ENCODE data around the gene ENTPD1. TPM values are rescaled to one million over a fixed set of nuclear protein-coding genes. Genes with fewer than 3 reads are reported as not detected.

ENTPD1 gene
- total RNA-seq, 1 experiment from 2014 or later, result 0.37 TPM

GRCh38 chr10:95787447-95787846, 31.5 kb downstream of the ENTPD1 start:
- H3K79me2 ChIP-seq (ENCODE audit: insufficient read depth, low read length), result no peaks in the 10 kb centered on the region
- H3K9ac ChIP-seq (ENCODE audit: low read length), result no peak overlapping the region
- H3K27ac ChIP-seq (ENCODE audit: low read depth, low read length), result no peak overlapping the region
- intact Hi-C loops (cut with micrococcal nuclease), result no loop called here
- H3K27me3 ChIP-seq (ENCODE audit: insufficient read depth, low read length), result no peaks in the 10 kb centered on the region
- no peak for ATAC-seq
- no peaks in the 10 kb centered on the region for H3K36me3 ChIP-seq (ENCODE audit: control insufficient read depth in 1 of 2, insufficient read depth in 2 of 2, low read length in 2 of 2)
- H3K4me2 ChIP-seq (ENCODE audit: low read length), result no peak overlapping the region
- POLR2A ChIA-PET, result no interaction called here
- H3K4me1 ChIP-seq (ENCODE audit: control insufficient read depth in 1 of 2, insufficient read depth in 2 of 2, low read length in 2 of 2), result no peaks in the 10 kb centered on the region
- H3K9me2 ChIP-seq (ENCODE audit: insufficient read depth), result no peaks in the 10 kb centered on the region
- no TSS peak for BruUV-seq (replicated peaks)
- no peak for DNase-seq (ENCODE audit: low read depth, low spot score)
- RAD21 ChIA-PET (ENCODE audit: low non-redundant PET in 1 of 2, low total read pairs in 2 of 2, uncharacterized antibody in 2 of 2, unreplicated experiment in 2 of 2), result no interaction called here
- no peaks in the 10 kb centered on the region for H3K9me3 ChIP-seq (ENCODE audit: control insufficient read depth in 1 of 2, insufficient read depth in 1 of 2, low read depth in 1 of 2, low read length in 2 of 2)
- TF ChIP-seq MAX (IDR thresholded peaks at IDR 0.05), result no peak
- no peak for TF ChIP-seq SIN3A (IDR thresholded peaks at IDR 0.05; ENCODE audit: low read depth)
- TF ChIP-seq ATF3 (IDR thresholded peaks at IDR 0.05), result no peak
- CTCF ChIA-PET, result interaction anchor here (1.0 kb wide), 1 partner anchor 54 kb away, joined by 3 read pairs; no protein-coding TSS in a partner anchor
- no peak overlapping the region for H3K4me3 ChIP-seq (replicated peaks in 1 of 2; ENCODE audit: low read depth in 1 of 2, low read length in 2 of 2)
- no peak overlapping the region for H2AFZ ChIP-seq (ENCODE audit: low read depth, low read length, poor library complexity, severe bottlenecking)
- H4K20me1 ChIP-seq (ENCODE audit: insufficient read depth), result no peaks in the 10 kb centered on the region

GRCh38 chr10:95788830-95789229, 32.9 kb downstream of the ENTPD1 start:
- H2AFZ ChIP-seq (ENCODE audit: low read depth, low read length, poor library complexity, severe bottlenecking), result no peak overlapping the region
- H3K9me2 ChIP-seq (ENCODE audit: insufficient read depth), result no peaks in the 10 kb centered on the region
- ChIA-PET POLR2A (no interaction called here), RAD21 (ENCODE audit: low non-redundant PET in 1 of 2, low total read pairs in 2 of 2, uncharacterized antibody in 2 of 2, unreplicated experiment in 2 of 2) (no interaction called here), CTCF (no interaction called here)
- intact Hi-C loops (cut with micrococcal nuclease), result no loop called here
- TF ChIP-seq POLR2A (IDR thresholded peaks at IDR 0.05; ENCODE audit: borderline replicate concordance, extremely low read depth, insufficient read depth, insufficient read length) (no peak), RAD21 (IDR thresholded peaks at IDR 0.05; ENCODE audit: low read depth) (no peak), ELF1 (IDR thresholded peaks at IDR 0.05; ENCODE audit: borderline replicate concordance, low read depth) (no peak), EZH2phosphoT487 (IDR thresholded peaks at IDR 0.05; ENCODE audit: borderline replicate concordance) (no peak), FOSL1 (IDR thresholded peaks at IDR 0.05; ENCODE audit: low read depth) (no peak), SRF (IDR thresholded peaks at IDR 0.05; ENCODE audit: low read depth) (no peak), SIN3A (IDR thresholded peaks at IDR 0.05; ENCODE audit: low read depth) (no peak), YY1 (IDR thresholded peaks at IDR 0.05; ENCODE audit: extremely low read depth, insufficient replicate concordance, low read depth, low read length) (no peak), CBX3 (IDR thresholded peaks at IDR 0.05; ENCODE audit: low read depth) (no peak), REST (IDR thresholded peaks at IDR 0.05; ENCODE audit: low read depth) (no peak), CEBPB (IDR thresholded peaks at IDR 0.05; ENCODE audit: low read depth) (no peak), EGR1 (IDR thresholded peaks at IDR 0.05; ENCODE audit: low read depth) (no peak), TCF7L2 (IDR thresholded peaks at IDR 0.05; ENCODE audit: borderline replicate concordance, extremely low read depth, insufficient read depth, insufficient read length) (no peak), MAX (IDR thresholded peaks at IDR 0.05) (no peak), POLR2AphosphoS5 (IDR thresholded peaks at IDR 0.05; ENCODE audit: low read depth, low read length) (no peak), ZFX (IDR thresholded peaks at IDR 0.05) (no peak), JUND (IDR thresholded peaks at IDR 0.05) (no peak), EZH2 (IDR thresholded peaks at IDR 0.05) (no peak)
- H3K36me3 ChIP-seq (ENCODE audit: control insufficient read depth in 1 of 2, insufficient read depth in 2 of 2, low read length in 2 of 2), result no peaks in the 10 kb centered on the region
- no peak overlapping the region for H3K4me2 ChIP-seq (ENCODE audit: low read length)
- H3K9me3 ChIP-seq (ENCODE audit: control insufficient read depth in 1 of 2, insufficient read depth in 1 of 2, low read depth in 1 of 2, low read length in 2 of 2), result no peaks in the 10 kb centered on the region
- no peak for DNase-seq (ENCODE audit: low read depth, low spot score)
- no peak for ATAC-seq
- H3K27me3 ChIP-seq (ENCODE audit: insufficient read depth, low read length), result no peaks in the 10 kb centered on the region
- H3K9ac ChIP-seq (ENCODE audit: low read length), result no peak overlapping the region
- no peaks in the 10 kb centered on the region for H3K79me2 ChIP-seq (ENCODE audit: insufficient read depth, low read length)
- no peak overlapping the region for H3K27ac ChIP-seq (ENCODE audit: low read depth, low read length)
- no peaks in the 10 kb centered on the region for H3K4me1 ChIP-seq (ENCODE audit: control insufficient read depth in 1 of 2, insufficient read depth in 2 of 2, low read length in 2 of 2)
- H4K20me1 ChIP-seq (ENCODE audit: insufficient read depth), result no peaks in the 10 kb centered on the region
- H3K4me3 ChIP-seq (replicated peaks in 1 of 2; ENCODE audit: low read depth in 1 of 2, low read length in 2 of 2), result no peak overlapping the region
- no TSS peak for BruUV-seq (replicated peaks)
